HG02938 (cell line): Measurements from ENCODE around the gene MN1.

Experiments
- ATAC-seq: cut with Tn5 transposase; IDR thresholded peaks from one replicate; pipeline ENCODE4 v1.9.1; 2021; ENCODE audit warnings: mild to moderate bottlenecking, moderate library complexity; ENCODE audit not compliant: unreplicated experiment

Gene MN1

GRCh38 chr22:27827604-27828587 is 26.3 kb upstream of the MN1 start:
- ATAC-seq = no peak

- ATAC-seq = no peak
These were observed 23.6 kb upstream of the MN1 start for GRCh38 chr22:27825174-27825573.

GRCh38 chr22:27823221-27823620 is 21.7 kb upstream of the MN1 start:
- ATAC-seq = no peak

- ATAC-seq = no peak
These were observed 19.6 kb upstream of the MN1 start for GRCh38 chr22:27820896-27821866.

GRCh38 chr22:27816552-27816951 is 15.0 kb upstream of the MN1 start:
- ATAC-seq = no peak

- no peak for ATAC-seq
These were observed 14.4 kb upstream of the MN1 start for GRCh38 chr22:27815826-27816530.

- ATAC-seq = no peak
These were observed 13.4 kb upstream of the MN1 start for GRCh38 chr22:27814993-27815392.

GRCh38 chr22:27811778-27812177 is 10.2 kb upstream of the MN1 start:
- ATAC-seq = no peak

GRCh38 chr22:27810609-27811151 is 9.1 kb upstream of the MN1 start:
- no peak for ATAC-seq

GRCh38 chr22:27809700-27810608 is 8.4 kb upstream of the MN1 start:
- no peak for ATAC-seq

GRCh38 chr22:27809226-27809603 is 7.7 kb upstream of the MN1 start:
- no peak for ATAC-seq

GRCh38 chr22:27808451-27809225 is 7.1 kb upstream of the MN1 start:
- ATAC-seq = no peak

- no peak for ATAC-seq
These were observed 4.3 kb upstream of the MN1 start for GRCh38 chr22:27805841-27806240.

- ATAC-seq = no peak
These were observed 3.1 kb upstream of the MN1 start for GRCh38 chr22:27804470-27805297.

GRCh38 chr22:27803841-27804415 is 2.4 kb upstream of the MN1 start:
- no peak for ATAC-seq

GRCh38 chr22:27802346-27803073 is 954 bp upstream of the MN1 start:
- ATAC-seq = no peak

- ATAC-seq = no peak
These were observed 347 bp downstream of the MN1 start for GRCh38 chr22:27801202-27801615.
